ENCODE results near the gene DCAF4L1.

- no peak for TF ChIP-seq EZH2 (IDR thresholded peaks at IDR 0.05)
- no peak for TF ChIP-seq POLR2AphosphoS5 (IDR thresholded peaks at IDR 0.05; ENCODE audit: borderline replicate concordance, low read depth, low read length)
- TF ChIP-seq FOXP2 (optimal IDR thresholded peaks at IDR 0.05; ENCODE audit: control extremely low read depth, extremely low read length, insufficient read depth), result no peak
These were observed 17.2 kb upstream of the DCAF4L1 start for GRCh38 chr4:41964401-41964800.

All from SK-N-MC (cell line).